ENCODE measurements around the gene ARMCX2.

- TF ChIP-seq POLR2A (IDR thresholded peaks at IDR 0.05; ENCODE audit: low read depth, low read length) (no peak), KDM1A (IDR thresholded peaks at IDR 0.05; ENCODE audit: borderline replicate concordance) (no peak)
Measured at GRCh38 chrX:101642093-101642492, 17.6 kb downstream of the ARMCX2 start.
